ENCODE data around the gene CHRND.
A peak's percentile ranks its signal among the peaks of the same experiment; 100 is the strongest.
"Not testable (repeated sequence)": the region's sequence is repeated elsewhere in the genome, so short reads cannot be mapped to it uniquely, and the experiment has no call there.

The CHRND gene

GRCh38 chr2:232543928-232544631, 18.1 kb downstream of the CHRND start:
- DNase-seq, result no peak

GRCh38 chr2:232544674-232545073, 18.7 kb downstream of the CHRND start:
- DNase-seq, result no peak

- DNase-seq, result no peak
Observed at GRCh38 chr2:232545511-232546375, 19.8 kb downstream of the CHRND start.

- no peak for DNase-seq
Observed at GRCh38 chr2:232547991-232548390, 22.0 kb downstream of the CHRND start.

GRCh38 chr2:232549655-232550353, 23.8 kb downstream of the CHRND start:
- DNase-seq, result no peak

GRCh38 chr2:232550354-232551249, 24.6 kb downstream of the CHRND start, which contains the start of the genes EIF4E2 and TIGD1:
Gene EIF4E2 (plus strand): TSS chr2:232550689. CDS start chr2:232550725, 36 bp downstream.
Gene TIGD1 (minus strand): TSS chr2:232550557. CDS start chr2:232549882, 675 bp downstream.
- DNase-seq, result peak; percentile 95

GRCh38 chr2:232551250-232551638, 25.3 kb downstream of the CHRND start:
- no peak for DNase-seq

- DNase-seq, result no peak
Observed at GRCh38 chr2:232551776-232552175, 25.8 kb downstream of the CHRND start.

GRCh38 chr2:232556426-232556825, 30.5 kb downstream of the CHRND start:
- no peak for DNase-seq

- no peak for DNase-seq
Observed at GRCh38 chr2:232562515-232563151, 36.7 kb downstream of the CHRND start.

- no peak for DNase-seq
Observed at GRCh38 chr2:232563580-232563979, 37.6 kb downstream of the CHRND start.

- no peak for DNase-seq
Observed at GRCh38 chr2:232567721-232568120, 41.8 kb downstream of the CHRND start.

GRCh38 chr2:232568161-232568560, 42.2 kb downstream of the CHRND start:
- no peak for DNase-seq

GRCh38 chr2:232569541-232569940, 43.6 kb downstream of the CHRND start:
- no peak for DNase-seq

- not testable (repeated sequence) for DNase-seq
Observed at GRCh38 chr2:232570481-232570880, 44.5 kb downstream of the CHRND start.

GRCh38 chr2:232571026-232571474, 45.1 kb downstream of the CHRND start:
- DNase-seq, result no peak

- DNase-seq, result no peak
Observed at GRCh38 chr2:232573042-232573441, 47.1 kb downstream of the CHRND start.

GRCh38 chr2:232573771-232574435, 47.9 kb downstream of the CHRND start:
- DNase-seq, result no peak

GRCh38 chr2:232574674-232575403, 48.9 kb downstream of the CHRND start:
- no peak for DNase-seq

GRCh38 chr2:232575404-232575746, 49.4 kb downstream of the CHRND start:
- no peak for DNase-seq
